Type B pancreatic cell (in vitro differentiated cells): Measurements from ENCODE around the gene PRKD1. TPM values are rescaled to one million over a fixed set of nuclear protein-coding genes. Genes with fewer than 3 reads are reported as not detected.

Experiments used
- DNase-seq: peaks from one replicate; pipeline ENCODE4 v3.0.0; 2021; ENCODE audit warnings: mixed read lengths; ENCODE audit not compliant: unreplicated experiment; ENCODE audit errors: extremely low spot score
- H3K27ac Mint-ChIP-seq: 2 replicates; pipeline ENCODE4 v1.8.0; 2021; ENCODE audit warnings: mild to moderate bottlenecking, mixed read lengths
- H3K27me3 Mint-ChIP-seq: 2 replicates; pipeline ENCODE4 v1.8.0; 2021; ENCODE audit warnings: mixed read lengths
- H3K36me3 Mint-ChIP-seq: 2 replicates; pipeline ENCODE4 v1.8.0; 2021; ENCODE audit warnings: mixed read lengths
- H3K4me1 Mint-ChIP-seq: one replicate; pipeline ENCODE4 v1.8.0; 2021; ENCODE audit warnings: mixed read lengths; ENCODE audit not compliant: unreplicated experiment
- H3K4me3 Mint-ChIP-seq: 2 replicates; pipeline ENCODE4 v1.8.0; 2021; ENCODE audit warnings: mild to moderate bottlenecking, mixed read lengths
- H3K9me3 Mint-ChIP-seq: 2 replicates; pipeline ENCODE4 v1.8.0; 2021; ENCODE audit warnings: mixed read lengths
- total RNA-seq: library from RNA; stranded (reverse); gene quantifications from 2 replicates; pipeline ENCODE4 v1.2.1, GENCODE V29; 2021; ENCODE audit warnings: low replicate concordance
- TF ChIP-seq, protein P1 (sequence below): fragments of 200-600 bp; sonication (generic); conservative IDR thresholded peaks from 2 replicates; pipeline ENCODE4 v1.5.0; 2021; ENCODE audit warnings: antibody characterized with exemption, mild to moderate bottlenecking

The PRKD1 gene
- total RNA-seq, 1 donor from 2014 or later: 16.3 TPM

DNA sequence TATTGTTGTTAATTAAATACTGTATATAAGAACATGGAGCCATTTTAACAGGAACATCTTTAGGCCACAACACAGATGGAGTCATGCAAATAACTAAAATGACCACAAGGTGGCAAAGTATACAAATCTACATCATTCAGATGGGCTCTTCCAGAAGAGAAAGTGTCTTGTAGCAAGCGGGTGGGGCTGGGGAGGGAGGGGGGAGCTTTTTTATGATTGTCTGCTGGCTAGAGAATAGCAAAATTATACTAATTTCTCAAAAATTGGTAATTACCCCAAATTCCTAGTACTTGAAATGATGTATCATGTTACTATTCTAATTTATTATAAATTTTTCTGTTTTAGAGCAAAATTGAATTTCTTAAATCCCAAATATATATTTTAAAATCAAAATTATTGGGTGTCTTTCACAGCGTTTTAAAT lies 378.7 kb downstream of the PRKD1 start:
- H3K27ac Mint-ChIP-seq: no peak overlapping the region
- H3K4me3 Mint-ChIP-seq: no peak overlapping the region
- TF ChIP-seq, protein P1, sequence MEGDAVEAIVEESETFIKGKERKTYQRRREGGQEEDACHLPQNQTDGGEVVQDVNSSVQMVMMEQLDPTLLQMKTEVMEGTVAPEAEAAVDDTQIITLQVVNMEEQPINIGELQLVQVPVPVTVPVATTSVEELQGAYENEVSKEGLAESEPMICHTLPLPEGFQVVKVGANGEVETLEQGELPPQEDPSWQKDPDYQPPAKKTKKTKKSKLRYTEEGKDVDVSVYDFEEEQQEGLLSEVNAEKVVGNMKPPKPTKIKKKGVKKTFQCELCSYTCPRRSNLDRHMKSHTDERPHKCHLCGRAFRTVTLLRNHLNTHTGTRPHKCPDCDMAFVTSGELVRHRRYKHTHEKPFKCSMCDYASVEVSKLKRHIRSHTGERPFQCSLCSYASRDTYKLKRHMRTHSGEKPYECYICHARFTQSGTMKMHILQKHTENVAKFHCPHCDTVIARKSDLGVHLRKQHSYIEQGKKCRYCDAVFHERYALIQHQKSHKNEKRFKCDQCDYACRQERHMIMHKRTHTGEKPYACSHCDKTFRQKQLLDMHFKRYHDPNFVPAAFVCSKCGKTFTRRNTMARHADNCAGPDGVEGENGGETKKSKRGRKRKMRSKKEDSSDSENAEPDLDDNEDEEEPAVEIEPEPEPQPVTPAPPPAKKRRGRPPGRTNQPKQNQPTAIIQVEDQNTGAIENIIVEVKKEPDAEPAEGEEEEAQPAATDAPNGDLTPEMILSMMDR: peak; percentile 81
- H3K36me3 Mint-ChIP-seq: no peaks in the 10 kb centered on the region
- peaks cover 5% of the 10 kb centered on the region for H3K4me1 Mint-ChIP-seq
- H3K27me3 Mint-ChIP-seq: peaks cover 3% of the 10 kb centered on the region
- H3K9me3 Mint-ChIP-seq: no peaks in the 10 kb centered on the region
- DNase-seq: no peak

DNA sequence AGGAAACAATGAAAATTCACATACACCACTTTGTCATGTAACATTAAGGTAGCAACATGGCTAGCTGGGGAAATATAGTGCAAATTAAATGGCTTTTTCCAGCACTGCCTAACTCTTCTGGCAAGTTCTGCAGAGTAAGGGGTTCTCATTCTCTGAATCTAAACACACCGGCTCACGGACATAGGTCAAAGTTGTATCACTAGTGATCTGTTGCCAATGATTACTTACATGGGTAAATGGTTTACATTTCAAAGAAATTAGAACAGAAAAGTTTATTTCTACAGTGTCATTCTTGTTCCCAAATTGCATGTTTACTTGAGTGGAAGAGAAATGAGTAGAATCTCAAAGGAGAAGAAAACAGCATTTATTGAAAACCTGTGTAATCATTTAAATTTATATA lies 381.9 kb downstream of the PRKD1 start:
- Mint-ChIP-seq H3K4me1 (no peaks in the 10 kb centered on the region), H3K27me3 (peaks cover 10% of the 10 kb centered on the region), H3K36me3 (no peaks in the 10 kb centered on the region), H3K27ac (no peak overlapping the region), H3K4me3 (no peak overlapping the region), H3K9me3 (no peaks in the 10 kb centered on the region)
- no peak for DNase-seq
- TF ChIP-seq, protein P1: no peak

DNA sequence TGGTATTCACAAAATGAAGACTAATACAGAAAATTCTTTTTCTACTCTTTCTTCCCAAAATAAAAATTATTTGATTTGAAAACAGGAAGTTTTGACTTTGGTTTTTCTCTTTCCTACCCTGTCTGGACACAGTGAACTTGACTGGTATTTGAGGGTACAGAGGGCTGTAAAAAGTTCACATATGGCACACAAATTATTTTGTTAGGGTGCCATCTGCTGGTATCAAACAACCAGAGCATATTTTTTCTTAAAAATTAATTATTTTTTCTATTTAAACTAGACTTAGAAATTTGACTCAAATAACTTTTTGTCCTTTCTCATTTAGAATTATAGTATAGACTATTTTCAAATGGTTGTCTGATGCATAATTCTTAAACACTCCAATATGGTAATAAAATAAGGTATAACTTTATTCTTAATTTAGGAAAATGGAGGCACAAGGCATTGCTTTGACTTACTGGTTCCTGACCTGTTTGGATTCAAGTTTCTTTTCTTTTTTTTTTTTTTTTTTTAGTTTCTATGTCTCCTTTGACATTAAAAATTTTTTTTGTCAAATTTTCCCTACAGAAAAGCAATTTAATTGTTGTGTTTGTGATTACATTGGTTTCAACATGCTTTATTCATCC lies 390.6 kb downstream of the PRKD1 start:
- Mint-ChIP-seq H3K4me3 (no peak overlapping the region), H3K4me1 (no peaks in the 10 kb centered on the region), H3K27me3 (peaks cover 29% of the 10 kb centered on the region), H3K9me3 (no peaks in the 10 kb centered on the region), H3K36me3 (no peaks in the 10 kb centered on the region), H3K27ac (no peak overlapping the region)
- no peak for DNase-seq
- TF ChIP-seq, protein P1: peak; percentile 79

DNA sequence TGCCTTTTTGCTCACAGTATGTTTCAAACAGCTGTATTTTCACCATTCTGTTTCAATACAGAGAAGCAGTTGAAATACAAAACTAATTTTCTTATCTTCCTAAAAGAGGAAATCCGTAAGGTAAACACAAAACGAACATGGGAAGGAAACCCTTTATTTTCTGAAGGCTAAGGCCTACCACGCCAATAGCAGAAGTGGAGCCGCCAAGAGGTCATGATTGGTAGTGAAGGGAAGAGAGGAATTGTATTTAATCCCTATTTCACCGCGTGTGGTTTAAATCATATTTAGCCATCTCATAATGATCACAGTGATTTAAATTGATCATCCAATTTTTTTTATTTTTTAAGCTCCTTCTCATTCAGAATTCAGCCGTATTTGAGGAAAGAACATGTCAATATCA lies 398.2 kb downstream of the PRKD1 start:
- Mint-ChIP-seq H3K36me3 (no peaks in the 10 kb centered on the region), H3K4me3 (no peak overlapping the region)

DNA sequence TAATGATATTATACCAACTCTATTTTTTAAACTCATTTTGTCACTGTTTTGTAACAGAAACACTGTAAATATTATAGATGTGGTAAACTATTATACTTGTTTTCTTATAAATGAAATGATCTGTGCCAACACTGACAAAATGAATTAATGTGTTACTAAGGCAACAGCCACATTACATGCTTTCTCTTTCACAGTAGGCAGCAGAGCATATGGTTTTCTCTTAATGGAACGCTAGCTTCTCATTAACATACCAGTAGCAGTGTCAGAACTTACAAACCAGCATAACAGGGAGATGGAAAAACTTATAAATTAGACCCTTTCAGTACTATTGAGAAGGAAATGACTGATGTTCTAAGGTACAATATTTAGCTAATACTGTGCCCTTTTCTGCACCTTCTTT lies 398.8 kb downstream of the PRKD1 start:
- no peaks in the 10 kb centered on the region for H3K36me3 Mint-ChIP-seq
- peaks cover 33% of the 10 kb centered on the region for H3K27me3 Mint-ChIP-seq
- DNase-seq: no peak
- no peak overlapping the region for H3K4me3 Mint-ChIP-seq
- no peak overlapping the region for H3K27ac Mint-ChIP-seq
- TF ChIP-seq, protein P1: no peak
- no peaks in the 10 kb centered on the region for H3K9me3 Mint-ChIP-seq
- H3K4me1 Mint-ChIP-seq: no peaks in the 10 kb centered on the region

More for the DNA sequence above, 398.2 kb downstream of the PRKD1 start:
- Mint-ChIP-seq H3K9me3 (no peaks in the 10 kb centered on the region), H3K27ac (no peak overlapping the region), H3K4me1 (no peaks in the 10 kb centered on the region), H3K27me3 (peaks cover 39% of the 10 kb centered on the region)
- DNase-seq: no peak
- TF ChIP-seq, protein P1: peak; percentile 74

DNA sequence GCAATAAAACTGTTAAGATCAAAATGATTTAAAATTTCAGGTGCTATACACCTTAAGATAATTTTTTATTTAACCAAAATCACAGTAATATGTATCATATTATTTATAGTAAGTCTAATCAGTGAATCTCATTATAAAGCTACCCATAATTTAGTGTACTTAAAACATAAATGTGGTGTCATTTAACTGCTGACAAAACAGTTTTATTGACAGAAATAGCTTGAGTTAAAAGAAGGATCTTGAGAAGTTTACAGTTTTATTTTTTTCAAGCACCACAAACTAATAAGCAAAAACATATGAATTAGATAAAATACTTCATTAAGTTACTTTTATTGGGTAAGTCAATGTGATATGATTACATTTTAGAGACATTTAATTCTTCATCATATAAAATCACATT lies 400.4 kb downstream of the PRKD1 start:
- H3K27me3 Mint-ChIP-seq: peaks cover 19% of the 10 kb centered on the region

More for the DNA sequence above, 400.4 kb downstream of the PRKD1 start:
- H3K27ac Mint-ChIP-seq: no peak overlapping the region
- TF ChIP-seq, protein P1: no peak
- H3K4me1 Mint-ChIP-seq: no peaks in the 10 kb centered on the region
- no peaks in the 10 kb centered on the region for H3K36me3 Mint-ChIP-seq
- DNase-seq: no peak
- H3K4me3 Mint-ChIP-seq: no peak overlapping the region
- no peaks in the 10 kb centered on the region for H3K9me3 Mint-ChIP-seq
